ENCODE data around the gene CSF2. TPM values are rescaled to one million over a fixed set of nuclear protein-coding genes. Genes with fewer than 3 reads are reported as not detected.
"Not testable (repeated sequence)": the region's sequence is repeated elsewhere in the genome, so short reads cannot be mapped to it uniquely, and the experiment has no call there.

CSF2 gene
- total RNA-seq, 1 donor from 2014 or later: not detected

GRCh38 chr5:132110930-132111329 is 37.3 kb downstream of the CSF2 start:
- no peaks in the 10 kb centered on the region for H3K4me1 Mint-ChIP-seq (ENCODE audit: low read depth, unreplicated experiment)
- H3K4me3 Mint-ChIP-seq (ENCODE audit: unreplicated experiment): no peak overlapping the region
- H3K36me3 Mint-ChIP-seq (ENCODE audit: unreplicated experiment): no peaks in the 10 kb centered on the region
- DNase-seq: no peak
- TF ChIP-seq CTCF (IDR thresholded peaks at IDR 0.05; ENCODE audit: partially characterized antibody, unreplicated experiment): no peak
- no peaks in the 10 kb centered on the region for H3K27me3 Mint-ChIP-seq (ENCODE audit: unreplicated experiment)
- no peaks in the 10 kb centered on the region for H3K9me3 Mint-ChIP-seq (ENCODE audit: unreplicated experiment)
- H3K27ac Mint-ChIP-seq (ENCODE audit: unreplicated experiment): no peak overlapping the region

- Mint-ChIP-seq H3K9me3 (ENCODE audit: unreplicated experiment) (no peaks in the 10 kb centered on the region), H3K4me1 (ENCODE audit: low read depth, unreplicated experiment) (no peaks in the 10 kb centered on the region)
- no peak for DNase-seq
Observed at GRCh38 chr5:132112111-132112510, 38.5 kb downstream of the CSF2 start.

GRCh38 chr5:132114150-132115121 is 40.8 kb downstream of the CSF2 start:
- Mint-ChIP-seq H3K4me1 (ENCODE audit: low read depth, unreplicated experiment) (no peaks in the 10 kb centered on the region), H3K9me3 (ENCODE audit: unreplicated experiment) (no peaks in the 10 kb centered on the region), H3K27me3 (ENCODE audit: unreplicated experiment) (no peaks in the 10 kb centered on the region), H3K36me3 (ENCODE audit: unreplicated experiment) (no peaks in the 10 kb centered on the region), H3K27ac (ENCODE audit: unreplicated experiment) (no peak overlapping the region), H3K4me3 (ENCODE audit: unreplicated experiment) (no peak overlapping the region)
- no peak for DNase-seq
- no peak for TF ChIP-seq CTCF (IDR thresholded peaks at IDR 0.05; ENCODE audit: partially characterized antibody, unreplicated experiment)

More at GRCh38 chr5:132112111-132112510, 38.5 kb downstream of the CSF2 start:
- Mint-ChIP-seq H3K27ac (ENCODE audit: unreplicated experiment) (no peak overlapping the region), H3K27me3 (ENCODE audit: unreplicated experiment) (no peaks in the 10 kb centered on the region), H3K36me3 (ENCODE audit: unreplicated experiment) (no peaks in the 10 kb centered on the region), H3K4me3 (ENCODE audit: unreplicated experiment) (no peak overlapping the region)
- TF ChIP-seq CTCF (IDR thresholded peaks at IDR 0.05; ENCODE audit: partially characterized antibody, unreplicated experiment): no peak

GRCh38 chr5:132115375-132115774 is 41.8 kb downstream of the CSF2 start:
- no peak for DNase-seq
- Mint-ChIP-seq H3K4me3 (ENCODE audit: unreplicated experiment) (no peak overlapping the region), H3K36me3 (ENCODE audit: unreplicated experiment) (no peaks in the 10 kb centered on the region), H3K27me3 (ENCODE audit: unreplicated experiment) (no peaks in the 10 kb centered on the region), H3K9me3 (ENCODE audit: unreplicated experiment) (no peaks in the 10 kb centered on the region), H3K27ac (ENCODE audit: unreplicated experiment) (no peak overlapping the region), H3K4me1 (ENCODE audit: low read depth, unreplicated experiment) (no peaks in the 10 kb centered on the region)
- no peak for TF ChIP-seq CTCF (IDR thresholded peaks at IDR 0.05; ENCODE audit: partially characterized antibody, unreplicated experiment)

GRCh38 chr5:132116072-132116471 is 42.5 kb downstream of the CSF2 start:
- H3K9me3 Mint-ChIP-seq (ENCODE audit: unreplicated experiment): no peaks in the 10 kb centered on the region
- H3K27ac Mint-ChIP-seq (ENCODE audit: unreplicated experiment): no peak overlapping the region
- no peak for DNase-seq
- no peaks in the 10 kb centered on the region for H3K4me1 Mint-ChIP-seq (ENCODE audit: low read depth, unreplicated experiment)
- H3K4me3 Mint-ChIP-seq (ENCODE audit: unreplicated experiment): no peak overlapping the region
- no peaks in the 10 kb centered on the region for H3K27me3 Mint-ChIP-seq (ENCODE audit: unreplicated experiment)
- no peaks in the 10 kb centered on the region for H3K36me3 Mint-ChIP-seq (ENCODE audit: unreplicated experiment)
- no peak for TF ChIP-seq CTCF (IDR thresholded peaks at IDR 0.05; ENCODE audit: partially characterized antibody, unreplicated experiment)

- DNase-seq; H3K36me3 Mint-ChIP-seq (ENCODE audit: unreplicated experiment); H3K27me3 Mint-ChIP-seq (ENCODE audit: unreplicated experiment); H3K4me3 Mint-ChIP-seq (ENCODE audit: unreplicated experiment); H3K9me3 Mint-ChIP-seq (ENCODE audit: unreplicated experiment); H3K27ac Mint-ChIP-seq (ENCODE audit: unreplicated experiment); H3K4me1 Mint-ChIP-seq (ENCODE audit: low read depth, unreplicated experiment): not testable (repeated sequence)
Observed at GRCh38 chr5:132116909-132117489, 43.4 kb downstream of the CSF2 start.

GRCh38 chr5:132120717-132121116 is 47.1 kb downstream of the CSF2 start:
- H3K4me1 Mint-ChIP-seq (ENCODE audit: low read depth, unreplicated experiment); H3K36me3 Mint-ChIP-seq (ENCODE audit: unreplicated experiment); H3K27ac Mint-ChIP-seq (ENCODE audit: unreplicated experiment); H3K9me3 Mint-ChIP-seq (ENCODE audit: unreplicated experiment); DNase-seq; H3K27me3 Mint-ChIP-seq (ENCODE audit: unreplicated experiment); H3K4me3 Mint-ChIP-seq (ENCODE audit: unreplicated experiment): not testable (repeated sequence)

Measured in glutamatergic neuron (in vitro differentiated cells).